LNCaP clone FGC (cell line): Measurements from ENCODE around the gene NUDT3.
"Not testable (repeated sequence)": the region's sequence is repeated elsewhere in the genome, so short reads cannot be mapped to it uniquely, and the experiment has no call there.

Experiments used
- DNase-seq: peaks from one replicate; pipeline ENCODE4 v3.0.0-alpha.2; 2011; ENCODE audit warnings: low read depth
- H3K4me3 ChIP-seq: 2 replicates; pipeline ENCODE4 v1.5.1; 2011; ENCODE audit warnings: mild to moderate bottlenecking, low read depth, low read length, control low read depth
- CTCF ChIP-seq: IDR thresholded peaks from 2 replicates; pipeline ENCODE4 v1.5.1; 2012; ENCODE audit warnings: mild to moderate bottlenecking; ENCODE audit not compliant: control insufficient read depth, insufficient read depth; ENCODE audit errors: extremely low read depth

The NUDT3 gene

GRCh38 chr6:34276881-34277762 lies 115.3 kb downstream of the NUDT3 start:
- TF ChIP-seq CTCF: no peak
- no peak for DNase-seq
- H3K4me3 ChIP-seq: no peak overlapping the region

GRCh38 chr6:34276191-34276590 lies 116.3 kb downstream of the NUDT3 start:
- DNase-seq: no peak

GRCh38 chr6:34275128-34275804 lies 117.2 kb downstream of the NUDT3 start:
- DNase-seq: no peak
- no peak overlapping the region for H3K4me3 ChIP-seq
- no peak for TF ChIP-seq CTCF

More at GRCh38 chr6:34276191-34276590, 116.3 kb downstream of the NUDT3 start:
- no peak overlapping the region for H3K4me3 ChIP-seq
- no peak for TF ChIP-seq CTCF

- no peak for TF ChIP-seq CTCF
- H3K4me3 ChIP-seq: no peak overlapping the region
- DNase-seq: no peak
Observed at GRCh38 chr6:34274129-34274528, 118.3 kb downstream of the NUDT3 start.

- DNase-seq: no peak
- no peak overlapping the region for H3K4me3 ChIP-seq
- TF ChIP-seq CTCF: no peak
Observed at GRCh38 chr6:34273242-34273805, 119.1 kb downstream of the NUDT3 start.

GRCh38 chr6:34272013-34272926 lies 120.2 kb downstream of the NUDT3 start:
- no peak for DNase-seq
- TF ChIP-seq CTCF: no peak

GRCh38 chr6:34269658-34270341 lies 122.7 kb downstream of the NUDT3 start:
- DNase-seq, H3K4me3 ChIP-seq: not testable (repeated sequence)

More at GRCh38 chr6:34272013-34272926, 120.2 kb downstream of the NUDT3 start:
- no peak overlapping the region for H3K4me3 ChIP-seq

- H3K4me3 ChIP-seq, DNase-seq: not testable (repeated sequence)
Observed at GRCh38 chr6:34269132-34269531, 123.3 kb downstream of the NUDT3 start.
